ENCODE results near the gene G6PC1.

DNA sequence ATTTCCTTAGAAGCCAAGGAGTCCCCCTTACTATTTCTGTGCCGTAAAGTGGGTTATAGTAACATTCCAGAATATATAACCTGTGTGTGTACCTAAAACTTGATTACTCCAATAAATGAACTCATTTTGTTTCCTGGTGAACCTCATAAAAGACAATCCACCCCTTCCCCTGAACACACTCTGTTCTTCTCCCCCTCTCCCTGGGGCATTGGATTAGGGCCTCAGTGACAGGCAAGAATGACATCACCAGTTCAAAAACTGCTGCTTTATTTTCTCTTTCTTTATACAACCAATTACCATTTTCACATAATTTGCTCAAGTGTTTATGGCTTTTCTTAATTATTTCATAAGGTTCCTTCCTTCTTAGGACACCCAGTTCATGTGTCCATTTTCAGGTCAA lies 46.2 kb downstream of the G6PC1 start:
- TF ChIP-seq, protein P1, sequence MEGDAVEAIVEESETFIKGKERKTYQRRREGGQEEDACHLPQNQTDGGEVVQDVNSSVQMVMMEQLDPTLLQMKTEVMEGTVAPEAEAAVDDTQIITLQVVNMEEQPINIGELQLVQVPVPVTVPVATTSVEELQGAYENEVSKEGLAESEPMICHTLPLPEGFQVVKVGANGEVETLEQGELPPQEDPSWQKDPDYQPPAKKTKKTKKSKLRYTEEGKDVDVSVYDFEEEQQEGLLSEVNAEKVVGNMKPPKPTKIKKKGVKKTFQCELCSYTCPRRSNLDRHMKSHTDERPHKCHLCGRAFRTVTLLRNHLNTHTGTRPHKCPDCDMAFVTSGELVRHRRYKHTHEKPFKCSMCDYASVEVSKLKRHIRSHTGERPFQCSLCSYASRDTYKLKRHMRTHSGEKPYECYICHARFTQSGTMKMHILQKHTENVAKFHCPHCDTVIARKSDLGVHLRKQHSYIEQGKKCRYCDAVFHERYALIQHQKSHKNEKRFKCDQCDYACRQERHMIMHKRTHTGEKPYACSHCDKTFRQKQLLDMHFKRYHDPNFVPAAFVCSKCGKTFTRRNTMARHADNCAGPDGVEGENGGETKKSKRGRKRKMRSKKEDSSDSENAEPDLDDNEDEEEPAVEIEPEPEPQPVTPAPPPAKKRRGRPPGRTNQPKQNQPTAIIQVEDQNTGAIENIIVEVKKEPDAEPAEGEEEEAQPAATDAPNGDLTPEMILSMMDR (IDR thresholded peaks at IDR 0.05), result no peak
- no peak for TF ChIP-seq POLR2A (IDR thresholded peaks at IDR 0.05)
